ENCODE data around the gene NDFIP2.

NDFIP2 gene

GRCh38 chr13:79445968-79446645, 34.8 kb upstream of the NDFIP2 start:
- Histone ChIP-seq H3K9ac (ENCODE audit: low read depth in 1 of 2, low read length in 2 of 2) (no peak overlapping the region), H3K27me3 (ENCODE audit: control insufficient read depth in 2 of 2, insufficient read depth in 2 of 2, low read length in 2 of 2) (no peaks in the 10 kb centered on the region), H3K27ac (ENCODE audit: low read depth in 2 of 2, low read length in 2 of 2) (no peak overlapping the region), H3K9me3 (ENCODE audit: control insufficient read depth in 2 of 2, low read length in 2 of 2) (no peaks in the 10 kb centered on the region), H3K4me3 (ENCODE audit: low read length in 2 of 2) (no peak overlapping the region), H3K36me3 (ENCODE audit: control insufficient read depth in 2 of 2, insufficient read depth in 2 of 2, low read length in 2 of 2) (no peaks in the 10 kb centered on the region), H3K4me1 (ENCODE audit: control insufficient read depth in 2 of 2, insufficient read depth in 2 of 2, low read length in 2 of 2) (no peaks in the 10 kb centered on the region)

- no peaks in the 10 kb centered on the region for H3K36me3 ChIP-seq (ENCODE audit: control insufficient read depth in 2 of 2, insufficient read depth in 2 of 2, low read length in 2 of 2)
- no peak overlapping the region for H3K4me3 ChIP-seq (ENCODE audit: low read length in 2 of 2)
- H3K27ac ChIP-seq (ENCODE audit: low read depth in 2 of 2, low read length in 2 of 2): no peak overlapping the region
- H3K9ac ChIP-seq (ENCODE audit: low read depth in 1 of 2, low read length in 2 of 2): no peak overlapping the region
- no peaks in the 10 kb centered on the region for H3K9me3 ChIP-seq (ENCODE audit: control insufficient read depth in 2 of 2, low read length in 2 of 2)
- H3K27me3 ChIP-seq (ENCODE audit: control insufficient read depth in 2 of 2, insufficient read depth in 2 of 2, low read length in 2 of 2): no peaks in the 10 kb centered on the region
- no peaks in the 10 kb centered on the region for H3K4me1 ChIP-seq (ENCODE audit: control insufficient read depth in 2 of 2, insufficient read depth in 2 of 2, low read length in 2 of 2)
Measured at GRCh38 chr13:79447141-79447540, 33.8 kb upstream of the NDFIP2 start.

GRCh38 chr13:79447741-79448140, 33.2 kb upstream of the NDFIP2 start:
- no peak overlapping the region for H3K27ac ChIP-seq (ENCODE audit: low read depth in 2 of 2, low read length in 2 of 2)
- no peaks in the 10 kb centered on the region for H3K36me3 ChIP-seq (ENCODE audit: control insufficient read depth in 2 of 2, insufficient read depth in 2 of 2, low read length in 2 of 2)

GRCh38 chr13:79448413-79448812, 32.5 kb upstream of the NDFIP2 start:
- H3K27me3 ChIP-seq (ENCODE audit: control insufficient read depth in 2 of 2, insufficient read depth in 2 of 2, low read length in 2 of 2): no peaks in the 10 kb centered on the region
- no peaks in the 10 kb centered on the region for H3K36me3 ChIP-seq (ENCODE audit: control insufficient read depth in 2 of 2, insufficient read depth in 2 of 2, low read length in 2 of 2)
- no peaks in the 10 kb centered on the region for H3K4me1 ChIP-seq (ENCODE audit: control insufficient read depth in 2 of 2, insufficient read depth in 2 of 2, low read length in 2 of 2)
- H3K4me3 ChIP-seq (ENCODE audit: low read length in 2 of 2): no peak overlapping the region
- H3K9me3 ChIP-seq (ENCODE audit: control insufficient read depth in 2 of 2, low read length in 2 of 2): no peaks in the 10 kb centered on the region
- H3K27ac ChIP-seq (ENCODE audit: low read depth in 2 of 2, low read length in 2 of 2): no peak overlapping the region
- H3K9ac ChIP-seq (ENCODE audit: low read depth in 1 of 2, low read length in 2 of 2): no peak overlapping the region

More at GRCh38 chr13:79447741-79448140, 33.2 kb upstream of the NDFIP2 start:
- Histone ChIP-seq H3K9ac (ENCODE audit: low read depth in 1 of 2, low read length in 2 of 2) (no peak overlapping the region), H3K27me3 (ENCODE audit: control insufficient read depth in 2 of 2, insufficient read depth in 2 of 2, low read length in 2 of 2) (no peaks in the 10 kb centered on the region), H3K4me1 (ENCODE audit: control insufficient read depth in 2 of 2, insufficient read depth in 2 of 2, low read length in 2 of 2) (no peaks in the 10 kb centered on the region), H3K4me3 (ENCODE audit: low read length in 2 of 2) (no peak overlapping the region), H3K9me3 (ENCODE audit: control insufficient read depth in 2 of 2, low read length in 2 of 2) (no peaks in the 10 kb centered on the region)

GRCh38 chr13:79450110-79450509, 30.8 kb upstream of the NDFIP2 start:
- no peaks in the 10 kb centered on the region for H3K4me1 ChIP-seq (ENCODE audit: control insufficient read depth in 2 of 2, insufficient read depth in 2 of 2, low read length in 2 of 2)
- no peak overlapping the region for H3K27ac ChIP-seq (ENCODE audit: low read depth in 2 of 2, low read length in 2 of 2)
- H3K9ac ChIP-seq (ENCODE audit: low read depth in 1 of 2, low read length in 2 of 2): no peak overlapping the region
- H3K27me3 ChIP-seq (ENCODE audit: control insufficient read depth in 2 of 2, insufficient read depth in 2 of 2, low read length in 2 of 2): no peaks in the 10 kb centered on the region
- no peaks in the 10 kb centered on the region for H3K9me3 ChIP-seq (ENCODE audit: control insufficient read depth in 2 of 2, low read length in 2 of 2)
- H3K36me3 ChIP-seq (ENCODE audit: control insufficient read depth in 2 of 2, insufficient read depth in 2 of 2, low read length in 2 of 2): no peaks in the 10 kb centered on the region
- no peak overlapping the region for H3K4me3 ChIP-seq (ENCODE audit: low read length in 2 of 2)

GRCh38 chr13:79451500-79451962, 29.4 kb upstream of the NDFIP2 start:
- no peak overlapping the region for H3K4me3 ChIP-seq (ENCODE audit: low read length in 2 of 2)
- H3K27me3 ChIP-seq (ENCODE audit: control insufficient read depth in 2 of 2, insufficient read depth in 2 of 2, low read length in 2 of 2): no peaks in the 10 kb centered on the region
- H3K9me3 ChIP-seq (ENCODE audit: control insufficient read depth in 2 of 2, low read length in 2 of 2): no peaks in the 10 kb centered on the region
- H3K9ac ChIP-seq (ENCODE audit: low read depth in 1 of 2, low read length in 2 of 2): no peak overlapping the region
- no peaks in the 10 kb centered on the region for H3K4me1 ChIP-seq (ENCODE audit: control insufficient read depth in 2 of 2, insufficient read depth in 2 of 2, low read length in 2 of 2)
- H3K36me3 ChIP-seq (ENCODE audit: control insufficient read depth in 2 of 2, insufficient read depth in 2 of 2, low read length in 2 of 2): no peaks in the 10 kb centered on the region
- H3K27ac ChIP-seq (ENCODE audit: low read depth in 2 of 2, low read length in 2 of 2): no peak overlapping the region

GRCh38 chr13:79452239-79452913, 28.6 kb upstream of the NDFIP2 start:
- Histone ChIP-seq H3K9ac (ENCODE audit: low read depth in 1 of 2, low read length in 2 of 2) (no peak overlapping the region), H3K27ac (ENCODE audit: low read depth in 2 of 2, low read length in 2 of 2) (no peak overlapping the region), H3K4me3 (ENCODE audit: low read length in 2 of 2) (no peak overlapping the region), H3K27me3 (ENCODE audit: control insufficient read depth in 2 of 2, insufficient read depth in 2 of 2, low read length in 2 of 2) (no peaks in the 10 kb centered on the region), H3K36me3 (ENCODE audit: control insufficient read depth in 2 of 2, insufficient read depth in 2 of 2, low read length in 2 of 2) (no peaks in the 10 kb centered on the region), H3K9me3 (ENCODE audit: control insufficient read depth in 2 of 2, low read length in 2 of 2) (no peaks in the 10 kb centered on the region), H3K4me1 (ENCODE audit: control insufficient read depth in 2 of 2, insufficient read depth in 2 of 2, low read length in 2 of 2) (no peaks in the 10 kb centered on the region)

GRCh38 chr13:79455331-79455730, 25.6 kb upstream of the NDFIP2 start:
- Histone ChIP-seq H3K27ac (ENCODE audit: low read depth in 2 of 2, low read length in 2 of 2) (no peak overlapping the region), H3K4me1 (ENCODE audit: control insufficient read depth in 2 of 2, insufficient read depth in 2 of 2, low read length in 2 of 2) (no peaks in the 10 kb centered on the region), H3K9me3 (ENCODE audit: control insufficient read depth in 2 of 2, low read length in 2 of 2) (no peaks in the 10 kb centered on the region), H3K36me3 (ENCODE audit: control insufficient read depth in 2 of 2, insufficient read depth in 2 of 2, low read length in 2 of 2) (no peaks in the 10 kb centered on the region), H3K9ac (ENCODE audit: low read depth in 1 of 2, low read length in 2 of 2) (no peak overlapping the region), H3K4me3 (ENCODE audit: low read length in 2 of 2) (no peak overlapping the region), H3K27me3 (ENCODE audit: control insufficient read depth in 2 of 2, insufficient read depth in 2 of 2, low read length in 2 of 2) (no peaks in the 10 kb centered on the region)

GRCh38 chr13:79456051-79456450, 24.9 kb upstream of the NDFIP2 start:
- H3K4me3 ChIP-seq (ENCODE audit: low read length in 2 of 2): no peak overlapping the region
- no peaks in the 10 kb centered on the region for H3K36me3 ChIP-seq (ENCODE audit: control insufficient read depth in 2 of 2, insufficient read depth in 2 of 2, low read length in 2 of 2)
- no peaks in the 10 kb centered on the region for H3K4me1 ChIP-seq (ENCODE audit: control insufficient read depth in 2 of 2, insufficient read depth in 2 of 2, low read length in 2 of 2)
- no peaks in the 10 kb centered on the region for H3K9me3 ChIP-seq (ENCODE audit: control insufficient read depth in 2 of 2, low read length in 2 of 2)
- no peaks in the 10 kb centered on the region for H3K27me3 ChIP-seq (ENCODE audit: control insufficient read depth in 2 of 2, insufficient read depth in 2 of 2, low read length in 2 of 2)
- H3K9ac ChIP-seq (ENCODE audit: low read depth in 1 of 2, low read length in 2 of 2): no peak overlapping the region
- H3K27ac ChIP-seq (ENCODE audit: low read depth in 2 of 2, low read length in 2 of 2): no peak overlapping the region

- no peak overlapping the region for H3K27ac ChIP-seq (ENCODE audit: low read depth in 2 of 2, low read length in 2 of 2)
- no peaks in the 10 kb centered on the region for H3K4me1 ChIP-seq (ENCODE audit: control insufficient read depth in 2 of 2, insufficient read depth in 2 of 2, low read length in 2 of 2)
- H3K9me3 ChIP-seq (ENCODE audit: control insufficient read depth in 2 of 2, low read length in 2 of 2): no peaks in the 10 kb centered on the region
- H3K36me3 ChIP-seq (ENCODE audit: control insufficient read depth in 2 of 2, insufficient read depth in 2 of 2, low read length in 2 of 2): no peaks in the 10 kb centered on the region
- H3K27me3 ChIP-seq (ENCODE audit: control insufficient read depth in 2 of 2, insufficient read depth in 2 of 2, low read length in 2 of 2): no peaks in the 10 kb centered on the region
- H3K9ac ChIP-seq (ENCODE audit: low read depth in 1 of 2, low read length in 2 of 2): no peak overlapping the region
- no peak overlapping the region for H3K4me3 ChIP-seq (ENCODE audit: low read length in 2 of 2)
Measured at GRCh38 chr13:79456656-79457365, 24.1 kb upstream of the NDFIP2 start.

Measured in mucosa of rectum (tissue), 2 donors.